HCT116 (cell line): Measurements from ENCODE around the gene DDX50. TPM values are rescaled to one million over a fixed set of nuclear protein-coding genes. Genes with fewer than 3 reads are reported as not detected.

Experiments
- ATAC-seq: fragments of 200-7000 bp; cut with Tn5 transposase; 2 replicates; pipeline ENCODE4 v1.9.1; 2020; ENCODE audit warnings: mild to moderate bottlenecking, moderate library complexity
- BruUV-seq: library from RNA; stranded (reverse); fragments of 400-500 nt; replicated peaks from 2 replicates; lab custom pipeline; 2021; lab: Mats Ljungman, UMichigan
- CTCF ChIA-PET: fragments of 300-600 bp; sonication (Branson Sonifier 250); formaldehyde crosslinking; loops from one replicate; lab custom pipeline; 2021; ENCODE audit warnings: antibody characterized with exemption; lab: Charles Lee
- POLR2A ChIA-PET: fragments of 300-600, 350-600 bp; sonication (Branson Sonifier 250); formaldehyde crosslinking; loops from one replicate; lab custom pipeline; 2021; ENCODE audit warnings: antibody characterized with exemption; lab: Charles Lee
- RAD21 ChIA-PET, 2 experiments: fragments of 300-600 bp; sonication (Branson Sonifier 250); formaldehyde crosslinking; loops; one replicate each; lab custom pipeline; 2023; ENCODE audit warnings: low total read pairs in 2 of 2; ENCODE audit not compliant: uncharacterized antibody in 2 of 2, unreplicated experiment in 2 of 2, low non-redundant PET in 1 of 2; lab: Charles Lee
- DNase-seq: peaks from one replicate; pipeline ENCODE4 v3.0.0-alpha.2; 2010; ENCODE audit warnings: low read depth, low spot score
- H2AFZ ChIP-seq: fragments of 200-600 bp; shearing (Covaris generic), sonication (generic); 2 replicates; pipeline ENCODE4 v1.6.1; 2017; ENCODE audit warnings: low read depth, mixed run types, mixed read lengths, antibody characterized with exemption, low read length; ENCODE audit not compliant: poor library complexity, severe bottlenecking
- H3K27ac ChIP-seq: 2 replicates; pipeline ENCODE4 v1.5.1; 2012; ENCODE audit warnings: low read depth, low read length
- H3K27me3 ChIP-seq: fragments of 200-600 bp; sonication (generic); 2 replicates; pipeline ENCODE4 v1.6.1; 2016; ENCODE audit warnings: mixed run types, low read length, mixed read lengths; ENCODE audit not compliant: insufficient read depth
- H3K36me3 ChIP-seq, 2 experiments: fragments of 200-500 bp in 1 of 2; fragments of 200-600 bp in 1 of 2; sonication (Bioruptor generic) in 1 of 2; sonication (generic) in 1 of 2; 2 replicates each; pipeline versions ENCODE4 v1.5.1 to v1.6.1; 2014 to 2016; ENCODE audit warnings: low read length in 2 of 2, inconsistent platforms in 1 of 2, mixed read lengths in 1 of 2, mixed run types in 1 of 2; ENCODE audit not compliant: insufficient read depth in 2 of 2, control insufficient read depth in 1 of 2
- H3K4me1 ChIP-seq, 2 experiments: fragments of 200-600 bp in 1 of 2; sonication (generic) in 1 of 2; 2 replicates each; pipeline versions ENCODE4 v1.5.1 to v1.6.1; 2012 to 2017; ENCODE audit warnings: low read length in 2 of 2, inconsistent platforms in 1 of 2, mild to moderate bottlenecking in 1 of 2, mixed read lengths in 1 of 2, mixed run types in 1 of 2, moderate library complexity in 1 of 2; ENCODE audit not compliant: insufficient read depth in 2 of 2, control insufficient read depth in 1 of 2
- H3K4me2 ChIP-seq: fragments of 200-600 bp; sonication (generic); 2 replicates; pipeline ENCODE4 v1.6.1; 2017; ENCODE audit warnings: mixed run types, low read length, mixed read lengths
- H3K4me3 ChIP-seq, 2 experiments: fragments of 200-600 bp in 1 of 2; sonication (generic) in 1 of 2; replicated peaks in 1 of 2; 2 replicates each; pipeline ENCODE4 v1.5.1; 2011 to 2016; ENCODE audit warnings: low read length in 2 of 2, control low read depth in 1 of 2, low read depth in 1 of 2, mild to moderate bottlenecking in 1 of 2, mixed read lengths in 1 of 2, mixed run types in 1 of 2
- H3K79me2 ChIP-seq: fragments of 200-600 bp; sonication (generic); 2 replicates; pipeline ENCODE4 v1.6.1; 2017; ENCODE audit warnings: mild to moderate bottlenecking, mixed run types, low read length, moderate library complexity, mixed read lengths; ENCODE audit not compliant: insufficient read depth
- H3K9ac ChIP-seq: fragments of 200-600 bp; sonication (generic); 2 replicates; pipeline ENCODE4 v1.6.1; 2016; ENCODE audit warnings: low read length, mixed read lengths
- H3K9me2 ChIP-seq: fragments of 200-600 bp; sonication (generic), shearing (Covaris generic); 2 replicates; pipeline ENCODE4 v1.6.1; 2017; ENCODE audit warnings: mixed run types, mild to moderate bottlenecking, moderate library complexity; ENCODE audit not compliant: insufficient read depth
- H3K9me3 ChIP-seq, 2 experiments: fragments of 200-500 bp in 1 of 2; fragments of 200-600 bp in 1 of 2; sonication (Bioruptor generic) in 1 of 2; sonication (generic) in 1 of 2; 2 replicates each; pipeline ENCODE4 v1.6.1; 2014 to 2017; ENCODE audit warnings: low read length in 2 of 2, mixed read lengths in 2 of 2, inconsistent platforms in 1 of 2, low read depth in 1 of 2, mild to moderate bottlenecking in 1 of 2, mixed run types in 1 of 2, moderate library complexity in 1 of 2; ENCODE audit not compliant: control insufficient read depth in 1 of 2, insufficient read depth in 1 of 2
- H4K20me1 ChIP-seq: fragments of 200-600 bp; sonication (generic), shearing (Covaris generic); 2 replicates; pipeline ENCODE4 v1.6.1; 2017; ENCODE audit warnings: mixed run types, mild to moderate bottlenecking, moderate library complexity; ENCODE audit not compliant: insufficient read depth
- CEBPB ChIP-seq: IDR thresholded peaks from 2 replicates; pipeline ENCODE4 v1.6.1; 2012; ENCODE audit warnings: low read depth
- CTCF ChIP-seq, 3 experiments: fragments of 200-600 bp in 1 of 3; sonication (generic) in 1 of 3; IDR thresholded peaks in 2 of 3; conservative IDR thresholded peaks in 1 of 3; 2 replicates each; pipeline ENCODE4 v1.5.1; 2012 to 2017; ENCODE audit warnings: low read depth in 2 of 3, low read length in 2 of 3, antibody characterized with exemption in 1 of 3, borderline replicate concordance in 1 of 3, control low read depth in 1 of 3, mild to moderate bottlenecking in 1 of 3, mixed read lengths in 1 of 3, mixed run types in 1 of 3, moderate library complexity in 1 of 3; ENCODE audit not compliant: insufficient read depth in 1 of 3
- EGR1 ChIP-seq: IDR thresholded peaks from 2 replicates; pipeline ENCODE4 v1.6.1; 2012; ENCODE audit warnings: low read depth
- ELF1 ChIP-seq: IDR thresholded peaks from 2 replicates; pipeline ENCODE4 v1.6.1; 2012; ENCODE audit warnings: low read depth, borderline replicate concordance
- EZH2 ChIP-seq: fragments of 200-600 bp; sonication (generic); IDR thresholded peaks from 2 replicates; pipeline ENCODE4 v1.6.1; 2017; ENCODE audit warnings: antibody characterized with exemption, mixed run types
- EZH2phosphoT487 ChIP-seq: fragments of 200-600 bp; IDR thresholded peaks from 2 replicates; pipeline ENCODE4 v1.6.1; 2018; ENCODE audit warnings: antibody characterized with exemption, borderline replicate concordance
- JUND ChIP-seq: IDR thresholded peaks from 2 replicates; pipeline ENCODE4 v1.6.1; 2012
- POLR2A ChIP-seq: IDR thresholded peaks from 2 replicates; pipeline ENCODE4 v1.7.0; 2011; ENCODE audit warnings: borderline replicate concordance; ENCODE audit not compliant: insufficient read depth, insufficient read length; ENCODE audit errors: extremely low read depth
- POLR2AphosphoS5 ChIP-seq: IDR thresholded peaks from 2 replicates; pipeline ENCODE4 v1.6.1; 2011; ENCODE audit warnings: mild to moderate bottlenecking, low read depth, low read length, moderate library complexity
- SRF ChIP-seq: IDR thresholded peaks from 2 replicates; pipeline ENCODE4 v1.6.1; 2012; ENCODE audit warnings: low read depth
- YY1 ChIP-seq: IDR thresholded peaks from 2 replicates; pipeline ENCODE4 v1.6.1; 2011; ENCODE audit warnings: low read length, low read depth, moderate library complexity, mild to moderate bottlenecking; ENCODE audit not compliant: insufficient replicate concordance; ENCODE audit errors: extremely low read depth
- ZFX ChIP-seq: fragments of 450-650 bp; IDR thresholded peaks from 2 replicates; pipeline ENCODE4 v1.6.1; 2017
- ZNF274 ChIP-seq: fragments of 200-500 bp; sonication (Bioruptor generic); IDR thresholded peaks from 2 replicates; pipeline ENCODE4 v1.6.1; 2014; ENCODE audit warnings: mild to moderate bottlenecking, low read depth, low read length, inconsistent platforms
- intact Hi-C: fragments of 100-400 bp; cut with micrococcal nuclease; formaldehyde crosslinking; loops from 2 replicates; pipeline ENCODE4 v1.10.0; 2022
- total RNA-seq: library from RNA; stranded (reverse); gene quantifications from one replicate; pipeline ENCODE4 v1.2.1, GENCODE V29; 2021; ENCODE audit not compliant: unreplicated experiment
- TF ChIP-seq, protein P1 (sequence below): IDR thresholded peaks from 2 replicates; pipeline ENCODE4 v1.6.1; 2012

The DDX50 gene
- total RNA-seq, 1 experiment from 2014 or later: 25.6 TPM

- H2AFZ ChIP-seq: no peak overlapping the region
- H3K9me3 ChIP-seq: peaks cover 0 to 6% of the 10 kb centered on the region in 2 experiments; a peak in 1 of 4 replicates
- H3K36me3 ChIP-seq: no peaks in the 10 kb centered on the region
- ChIA-PET CTCF (no interaction called here), RAD21 (no interaction called here), POLR2A (no interaction called here)
- ATAC-seq (no peak), DNase-seq (no peak)
- no peak overlapping the region for H3K4me2 ChIP-seq
- H3K27ac ChIP-seq: no peak overlapping the region
- no peaks in the 10 kb centered on the region for H3K9me2 ChIP-seq
- TF ChIP-seq CEBPB: no peak
- no peak for TF ChIP-seq EZH2phosphoT487
- no peak for TF ChIP-seq ZNF274
- no peak for TF ChIP-seq POLR2AphosphoS5
- TF ChIP-seq SRF: no peak
- no peak for TF ChIP-seq ELF1
- TF ChIP-seq POLR2A: no peak
- TF ChIP-seq CTCF (IDR thresholded peaks at IDR 0.05 in 2 of 3, conservative IDR thresholded peaks at IDR 0.05 in 1 of 3; ENCODE audit: borderline replicate concordance in 1 of 3, insufficient read depth in 1 of 3, low read depth in 2 of 3, low read length in 2 of 3): no peak
- TF ChIP-seq EGR1: no peak
- TF ChIP-seq ZFX: no peak
- no peak for TF ChIP-seq EZH2
- no peak for TF ChIP-seq JUND
- no peak for TF ChIP-seq YY1
- TF ChIP-seq, protein P1, sequence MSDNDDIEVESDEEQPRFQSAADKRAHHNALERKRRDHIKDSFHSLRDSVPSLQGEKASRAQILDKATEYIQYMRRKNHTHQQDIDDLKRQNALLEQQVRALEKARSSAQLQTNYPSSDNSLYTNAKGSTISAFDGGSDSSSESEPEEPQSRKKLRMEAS: no peak
- H3K9ac ChIP-seq: no peak overlapping the region
- H3K4me3 ChIP-seq: no peak overlapping the region
- no peaks in the 10 kb centered on the region for H3K4me1 ChIP-seq
- no peaks in the 10 kb centered on the region for H3K79me2 ChIP-seq
- intact Hi-C loops: no loop called here
- no peaks in the 10 kb centered on the region for H3K27me3 ChIP-seq
- H4K20me1 ChIP-seq: no peaks in the 10 kb centered on the region
- no TSS peak for BruUV-seq
These were observed 30.5 kb upstream of the DDX50 start for GRCh38 chr10:68870545-68871104.
